GM23338 (cell line): ENCODE data around the gene RYR2. TPM values are rescaled to one million over a fixed set of nuclear protein-coding genes. Genes with fewer than 3 reads are reported as not detected.

Source experiments
- ATAC-seq: fragments of 200-7000 bp; cut with Tn5 transposase; 3 replicates; pipeline ENCODE4 v1.9.1; 2020
- DNase-seq: peaks from one replicate; pipeline ENCODE4 v3.0.0-alpha.2; 2015; ENCODE audit warnings: low spot score
- H2AFZ ChIP-seq: fragments of 200-600 bp; sonication (generic); 2 replicates; pipeline ENCODE4 v1.8.0; 2016; ENCODE audit warnings: antibody characterized with exemption, mild to moderate bottlenecking, moderate library complexity
- H3F3A ChIP-seq: fragments of 200-600 bp; sonication (generic); replicated peaks from 2 replicates; pipeline ENCODE4 v1.8.0; 2017; ENCODE audit warnings: antibody characterized with exemption, mixed run types, low read depth
- H3K27ac ChIP-seq: fragments of 200-600 bp; sonication (generic); 2 replicates; pipeline ENCODE4 v1.6.1; 2016; ENCODE audit warnings: low read depth
- H3K27me3 ChIP-seq: fragments of 200-600 bp; sonication (generic); 2 replicates; pipeline ENCODE4 v1.8.0; 2016; ENCODE audit warnings: mild to moderate bottlenecking, mixed run types, moderate library complexity; ENCODE audit not compliant: insufficient read depth
- H3K36me3 ChIP-seq: fragments of 200-600 bp; sonication (generic); 2 replicates; pipeline ENCODE4 v1.8.0; 2016; ENCODE audit warnings: mild to moderate bottlenecking; ENCODE audit not compliant: insufficient read depth
- H3K4me1 ChIP-seq: fragments of 200-600 bp; sonication (generic); 2 replicates; pipeline ENCODE4 v1.8.0; 2016; ENCODE audit warnings: mild to moderate bottlenecking, moderate library complexity; ENCODE audit not compliant: insufficient read depth
- H3K4me2 ChIP-seq: fragments of 200-600 bp; sonication (generic); 2 replicates; pipeline ENCODE4 v1.7.1; 2017; ENCODE audit warnings: mixed run types
- H3K4me3 ChIP-seq: fragments of 200-600 bp; sonication (generic); 2 replicates; pipeline ENCODE4 v1.6.1; 2016; ENCODE audit warnings: mixed run types
- H3K79me2 ChIP-seq: fragments of 200-600 bp; sonication (generic); replicated peaks from 2 replicates; pipeline ENCODE4 v1.8.0; 2017; ENCODE audit warnings: mild to moderate bottlenecking; ENCODE audit not compliant: insufficient read depth
- H3K9me2 ChIP-seq: fragments of 200-600 bp; sonication (generic); 2 replicates; pipeline ENCODE4 v1.8.0; 2017; ENCODE audit not compliant: insufficient read depth
- H4K20me1 ChIP-seq: fragments of 200-600 bp; sonication (generic); replicated peaks from 2 replicates; pipeline ENCODE4 v1.8.0; 2017; ENCODE audit warnings: mild to moderate bottlenecking; ENCODE audit not compliant: insufficient read depth
- H3K27ac Mint-ChIP-seq: 2 replicates; pipeline ENCODE4 v1.8.0; 2020; ENCODE audit warnings: inconsistent platforms, mild to moderate bottlenecking, moderate library complexity, mixed read lengths
- H3K27me3 Mint-ChIP-seq: 3 replicates; pipeline ENCODE4 v1.8.0; 2022; ENCODE audit warnings: low read depth, mild to moderate bottlenecking, moderate library complexity, mixed read lengths, inconsistent platforms; ENCODE audit not compliant: insufficient read depth, poor library complexity
- H3K36me3 Mint-ChIP-seq: 3 replicates; pipeline ENCODE4 v1.8.0; 2021; ENCODE audit warnings: low read depth, mild to moderate bottlenecking, inconsistent platforms, moderate library complexity, mixed read lengths
- H3K4me1 Mint-ChIP-seq: 3 replicates; pipeline ENCODE4 v1.8.0; 2020; ENCODE audit warnings: mild to moderate bottlenecking, inconsistent platforms, mixed read lengths
- H3K4me3 Mint-ChIP-seq: 3 replicates; pipeline ENCODE4 v1.8.0; 2021; ENCODE audit warnings: moderate library complexity, mild to moderate bottlenecking, inconsistent platforms, mixed read lengths
- H3K9me3 Mint-ChIP-seq: 3 replicates; pipeline ENCODE4 v1.8.0; 2020; ENCODE audit warnings: moderate library complexity, mild to moderate bottlenecking, inconsistent platforms, mixed read lengths
- CREB1 ChIP-seq: fragments of 250-450 bp; sonication (Bioruptor Pico); IDR thresholded peaks from 2 replicates; pipeline ENCODE4 v1.5.0; 2020; ENCODE audit warnings: low read depth, mild to moderate bottlenecking, moderate library complexity
- ETS1 ChIP-seq: IDR thresholded peaks from 2 replicates; pipeline ENCODE4 v1.6.1; 2016; ENCODE audit warnings: antibody characterized with exemption
- EZH2 ChIP-seq: fragments of 200-600 bp; sonication (generic); IDR thresholded peaks from one replicate; pipeline ENCODE4 v1.8.0; 2017; ENCODE audit warnings: antibody characterized with exemption, mild to moderate bottlenecking, low read depth; ENCODE audit not compliant: unreplicated experiment
- EZH2phosphoT487 ChIP-seq: fragments of 200-600 bp; sonication (generic); IDR thresholded peaks from one replicate; pipeline ENCODE4 v1.8.1; 2018; ENCODE audit warnings: antibody characterized with exemption; ENCODE audit not compliant: unreplicated experiment
- JUNB ChIP-seq: IDR thresholded peaks from one replicate; pipeline ENCODE4 v1.6.1; 2016; ENCODE audit warnings: antibody characterized with exemption; ENCODE audit not compliant: unreplicated experiment
- NANOG ChIP-seq: IDR thresholded peaks from 2 replicates; pipeline ENCODE4 v1.6.1; 2016; ENCODE audit warnings: antibody characterized with exemption, borderline replicate concordance
- POLR2AphosphoS5 ChIP-seq: IDR thresholded peaks from 2 replicates; pipeline ENCODE4 v1.6.1; 2016; ENCODE audit warnings: antibody characterized with exemption, low read depth
- REST ChIP-seq: IDR thresholded peaks from one replicate; pipeline ENCODE4 v1.6.1; 2018; ENCODE audit warnings: antibody characterized with exemption; ENCODE audit not compliant: unreplicated experiment
- STAT1 ChIP-seq: IDR thresholded peaks from one replicate; pipeline ENCODE4 v1.6.1; 2016; ENCODE audit warnings: antibody characterized with exemption; ENCODE audit not compliant: unreplicated experiment
- ZNF114 ChIP-seq: fragments of 250-450 bp; sonication (Bioruptor Pico); IDR thresholded peaks from 2 replicates; pipeline ENCODE4 v1.5.0; 2020; ENCODE audit warnings: mild to moderate bottlenecking, moderate library complexity
- ZNF331 ChIP-seq: fragments of 250-450 bp; sonication (Bioruptor Pico); IDR thresholded peaks from 2 replicates; pipeline ENCODE4 v1.5.0; 2020; ENCODE audit warnings: low read depth, mild to moderate bottlenecking, moderate library complexity
- polyA plus RNA-seq: library from polyadenylated mRNA; unstranded; fragments of >200 nt; fragmentation: Nextera tagmentation; extraction: Ambion mirVana; gene quantifications from 2 replicates; pipeline ENCODE4 v1.2.1, GENCODE V29; 2016
- total RNA-seq: library from RNA; depleted of rRNA; stranded (reverse); fragments of >200 nt; shearing (Covaris generic); gene quantifications from 2 replicates; pipeline ENCODE4 v1.2.3, GENCODE V29; 2014
- TF ChIP-seq, protein P1 (sequence below), 2 experiments: fragments of 200-600 bp in 1 of 2; sonication (generic) in 1 of 2; conservative IDR thresholded peaks; 2 replicates each; pipeline versions ENCODE4 v1.5.1 to v1.6.1; 2016 to 2017; ENCODE audit warnings: antibody characterized with exemption in 2 of 2, low read depth in 2 of 2, mild to moderate bottlenecking in 2 of 2, moderate library complexity in 1 of 2
- TF ChIP-seq, protein P2 (sequence below): fragments of 250-450 bp; sonication (Bioruptor Pico); IDR thresholded peaks from 2 replicates; pipeline ENCODE4 v1.5.0; 2020; ENCODE audit warnings: mild to moderate bottlenecking, moderate library complexity

The RYR2 gene
- total and polyA plus RNA-seq, 2 experiments from 2014 or later: 8.9 to 10.0 TPM

GRCh38 chr1:237841485-237841884 is 799.5 kb downstream of the RYR2 start:
- H4K20me1 ChIP-seq: no peaks in the 10 kb centered on the region
- no peak overlapping the region for H3K4me2 ChIP-seq
- no peak overlapping the region for H3K27ac ChIP-seq
- no peak overlapping the region for H2AFZ ChIP-seq
- peaks cover 14% of the 10 kb centered on the region; the same call in 1 of the 2 replicates for H3K9me2 ChIP-seq
- H3F3A ChIP-seq: no peaks in the 10 kb centered on the region
- DNase-seq (no peak), ATAC-seq (no peak)
- H3K9me3 Mint-ChIP-seq: peaks cover 3% of the 10 kb centered on the region; the same call in 1 of the 3 replicates
- H3K4me3 Mint-ChIP-seq: no peak overlapping the region
- H3K27me3 Mint-ChIP-seq: peaks cover 4% of the 10 kb centered on the region
- H3K27ac Mint-ChIP-seq: no peak overlapping the region
- peaks cover under 1% of the 10 kb centered on the region; the same call in 1 of the 3 replicates for H3K4me1 Mint-ChIP-seq
- H3K36me3 Mint-ChIP-seq: no peaks in the 10 kb centered on the region
- TF ChIP-seq, protein P1, sequence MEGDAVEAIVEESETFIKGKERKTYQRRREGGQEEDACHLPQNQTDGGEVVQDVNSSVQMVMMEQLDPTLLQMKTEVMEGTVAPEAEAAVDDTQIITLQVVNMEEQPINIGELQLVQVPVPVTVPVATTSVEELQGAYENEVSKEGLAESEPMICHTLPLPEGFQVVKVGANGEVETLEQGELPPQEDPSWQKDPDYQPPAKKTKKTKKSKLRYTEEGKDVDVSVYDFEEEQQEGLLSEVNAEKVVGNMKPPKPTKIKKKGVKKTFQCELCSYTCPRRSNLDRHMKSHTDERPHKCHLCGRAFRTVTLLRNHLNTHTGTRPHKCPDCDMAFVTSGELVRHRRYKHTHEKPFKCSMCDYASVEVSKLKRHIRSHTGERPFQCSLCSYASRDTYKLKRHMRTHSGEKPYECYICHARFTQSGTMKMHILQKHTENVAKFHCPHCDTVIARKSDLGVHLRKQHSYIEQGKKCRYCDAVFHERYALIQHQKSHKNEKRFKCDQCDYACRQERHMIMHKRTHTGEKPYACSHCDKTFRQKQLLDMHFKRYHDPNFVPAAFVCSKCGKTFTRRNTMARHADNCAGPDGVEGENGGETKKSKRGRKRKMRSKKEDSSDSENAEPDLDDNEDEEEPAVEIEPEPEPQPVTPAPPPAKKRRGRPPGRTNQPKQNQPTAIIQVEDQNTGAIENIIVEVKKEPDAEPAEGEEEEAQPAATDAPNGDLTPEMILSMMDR (conservative IDR thresholded peaks at IDR 0.05; ENCODE audit: low read depth in 2 of 2): no peak
- TF ChIP-seq ZNF114 (CRISPR knock-in tag): no peak
- TF ChIP-seq NANOG: no peak
- no peak for TF ChIP-seq ETS1
- TF ChIP-seq EZH2phosphoT487: no peak
- TF ChIP-seq JUNB: no peak
- TF ChIP-seq CREB1 (CRISPR knock-in tag): no peak
- TF ChIP-seq STAT1: no peak
- no peak for TF ChIP-seq ZNF331 (CRISPR knock-in tag)
- no peak for TF ChIP-seq EZH2
- TF ChIP-seq, protein P2, sequence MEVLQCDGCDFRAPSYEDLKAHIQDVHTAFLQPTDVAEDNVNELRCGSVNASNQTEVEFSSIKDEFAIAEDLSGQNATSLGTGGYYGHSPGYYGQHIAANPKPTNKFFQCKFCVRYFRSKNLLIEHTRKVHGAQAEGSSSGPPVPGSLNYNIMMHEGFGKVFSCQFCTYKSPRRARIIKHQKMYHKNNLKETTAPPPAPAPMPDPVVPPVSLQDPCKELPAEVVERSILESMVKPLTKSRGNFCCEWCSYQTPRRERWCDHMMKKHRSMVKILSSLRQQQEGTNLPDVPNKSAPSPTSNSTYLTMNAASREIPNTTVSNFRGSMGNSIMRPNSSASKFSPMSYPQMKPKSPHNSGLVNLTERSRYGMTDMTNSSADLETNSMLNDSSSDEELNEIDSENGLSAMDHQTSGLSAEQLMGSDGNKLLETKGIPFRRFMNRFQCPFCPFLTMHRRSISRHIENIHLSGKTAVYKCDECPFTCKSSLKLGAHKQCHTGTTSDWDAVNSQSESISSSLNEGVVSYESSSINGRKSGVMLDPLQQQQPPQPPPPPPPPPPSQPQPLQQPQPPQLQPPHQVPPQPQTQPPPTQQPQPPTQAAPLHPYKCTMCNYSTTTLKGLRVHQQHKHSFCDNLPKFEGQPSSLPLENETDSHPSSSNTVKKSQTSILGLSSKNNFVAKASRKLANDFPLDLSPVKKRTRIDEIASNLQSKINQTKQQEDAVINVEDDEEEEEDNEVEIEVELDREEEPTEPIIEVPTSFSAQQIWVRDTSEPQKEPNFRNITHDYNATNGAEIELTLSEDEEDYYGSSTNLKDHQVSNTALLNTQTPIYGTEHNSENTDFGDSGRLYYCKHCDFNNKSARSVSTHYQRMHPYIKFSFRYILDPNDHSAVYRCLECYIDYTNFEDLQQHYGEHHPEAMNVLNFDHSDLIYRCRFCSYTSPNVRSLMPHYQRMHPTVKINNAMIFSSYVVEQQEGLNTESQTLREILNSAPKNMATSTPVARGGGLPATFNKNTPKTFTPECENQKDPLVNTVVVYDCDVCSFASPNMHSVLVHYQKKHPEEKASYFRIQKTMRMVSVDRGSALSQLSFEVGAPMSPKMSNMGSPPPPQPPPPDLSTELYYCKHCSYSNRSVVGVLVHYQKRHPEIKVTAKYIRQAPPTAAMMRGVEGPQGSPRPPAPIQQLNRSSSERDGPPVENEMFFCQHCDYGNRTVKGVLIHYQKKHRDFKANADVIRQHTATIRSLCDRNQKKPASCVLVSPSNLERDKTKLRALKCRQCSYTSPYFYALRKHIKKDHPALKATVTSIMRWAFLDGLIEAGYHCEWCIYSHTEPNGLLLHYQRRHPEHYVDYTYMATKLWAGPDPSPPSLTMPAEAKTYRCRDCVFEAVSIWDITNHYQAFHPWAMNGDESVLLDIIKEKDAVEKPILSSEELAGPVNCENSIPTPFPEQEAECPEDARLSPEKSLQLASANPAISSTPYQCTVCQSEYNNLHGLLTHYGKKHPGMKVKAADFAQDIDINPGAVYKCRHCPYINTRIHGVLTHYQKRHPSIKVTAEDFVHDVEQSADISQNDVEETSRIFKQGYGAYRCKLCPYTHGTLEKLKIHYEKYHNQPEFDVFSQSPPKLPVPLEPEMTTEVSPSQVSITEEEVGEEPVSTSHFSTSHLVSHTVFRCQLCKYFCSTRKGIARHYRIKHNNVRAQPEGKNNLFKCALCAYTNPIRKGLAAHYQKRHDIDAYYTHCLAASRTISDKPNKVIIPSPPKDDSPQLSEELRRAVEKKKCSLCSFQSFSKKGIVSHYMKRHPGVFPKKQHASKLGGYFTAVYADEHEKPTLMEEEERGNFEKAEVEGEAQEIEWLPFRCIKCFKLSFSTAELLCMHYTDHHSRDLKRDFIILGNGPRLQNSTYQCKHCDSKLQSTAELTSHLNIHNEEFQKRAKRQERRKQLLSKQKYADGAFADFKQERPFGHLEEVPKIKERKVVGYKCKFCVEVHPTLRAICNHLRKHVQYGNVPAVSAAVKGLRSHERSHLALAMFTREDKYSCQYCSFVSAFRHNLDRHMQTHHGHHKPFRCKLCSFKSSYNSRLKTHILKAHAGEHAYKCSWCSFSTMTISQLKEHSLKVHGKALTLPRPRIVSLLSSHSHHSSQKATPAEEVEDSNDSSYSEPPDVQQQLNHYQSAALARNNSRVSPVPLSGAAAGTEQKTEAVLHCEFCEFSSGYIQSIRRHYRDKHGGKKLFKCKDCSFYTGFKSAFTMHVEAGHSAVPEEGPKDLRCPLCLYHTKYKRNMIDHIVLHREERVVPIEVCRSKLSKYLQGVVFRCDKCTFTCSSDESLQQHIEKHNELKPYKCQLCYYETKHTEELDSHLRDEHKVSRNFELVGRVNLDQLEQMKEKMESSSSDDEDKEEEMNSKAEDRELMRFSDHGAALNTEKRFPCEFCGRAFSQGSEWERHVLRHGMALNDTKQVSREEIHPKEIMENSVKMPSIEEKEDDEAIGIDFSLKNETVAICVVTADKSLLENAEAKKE: no peak
- no peak for TF ChIP-seq POLR2AphosphoS5
- TF ChIP-seq REST: no peak
- H3K79me2 ChIP-seq: no peaks in the 10 kb centered on the region
- no peaks in the 10 kb centered on the region for H3K27me3 ChIP-seq
- no peaks in the 10 kb centered on the region for H3K36me3 ChIP-seq
- H3K4me3 ChIP-seq: no peak overlapping the region
- no peaks in the 10 kb centered on the region for H3K4me1 ChIP-seq
